ENCODE measurements around the gene TPPP2. TPM values are rescaled to one million over a fixed set of nuclear protein-coding genes. Genes with fewer than 3 reads are reported as not detected.

Gene TPPP2
- total and polyA plus RNA-seq, 2 of the 4 experiments (the other 2 are of a cell fraction): not detected

DNA sequence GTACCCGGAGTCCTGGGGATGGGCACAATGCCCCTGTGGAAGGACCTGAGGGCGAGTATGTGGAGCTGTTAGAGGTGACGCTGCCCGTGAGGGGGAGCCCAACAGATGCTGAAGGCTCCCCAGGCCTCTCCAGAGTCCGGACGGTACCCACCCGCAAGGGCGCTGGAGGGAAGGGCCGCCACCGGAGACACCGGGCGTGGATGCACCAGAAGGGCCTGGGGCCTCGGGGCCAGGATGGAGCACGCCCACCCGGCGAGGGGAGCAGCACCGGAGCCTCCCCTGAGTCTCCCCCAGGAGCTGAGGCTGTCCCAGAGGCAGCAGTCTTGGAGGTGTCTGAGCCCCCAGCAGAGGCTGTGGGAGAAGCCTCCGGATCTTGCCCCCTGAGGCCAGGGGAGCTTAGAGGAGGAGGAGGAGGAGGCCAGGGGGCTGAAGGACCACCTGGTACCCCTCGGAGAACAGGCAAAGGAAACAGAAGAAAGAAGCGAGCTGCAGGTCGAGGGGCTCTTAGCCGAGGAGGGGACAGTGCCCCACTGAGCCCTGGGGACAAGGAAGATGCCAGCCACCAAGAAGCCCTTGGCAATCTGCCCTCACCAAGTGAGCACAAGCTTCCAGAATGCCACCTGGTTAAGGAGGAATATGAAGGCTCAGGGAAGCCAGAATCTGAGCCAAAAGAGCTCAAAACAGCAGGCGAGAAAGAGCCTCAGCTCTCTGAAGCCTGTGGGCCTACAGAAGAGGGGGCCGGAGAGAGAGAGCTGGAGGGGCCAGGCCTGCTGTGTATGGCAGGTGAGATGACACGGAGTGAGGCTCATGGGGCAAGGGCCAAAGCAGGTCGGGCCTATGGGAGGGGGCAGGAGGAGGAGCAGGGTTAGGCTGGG, 44.6 kb downstream of the TPPP2 start:
- peak overlapping the region; percentile 17 for H2AFZ ChIP-seq (replicated peaks; ENCODE audit: low read length, poor library complexity)
- H3K4ac ChIP-seq (ENCODE audit: low read depth, low read length): no peak overlapping the region
- TF ChIP-seq CTCF (conservative IDR thresholded peaks at IDR 0.05; ENCODE audit: low read depth, low read length): no peak
- no peak for TF ChIP-seq MXI1 (IDR thresholded peaks at IDR 0.05; ENCODE audit: borderline replicate concordance, low read depth, low read length)
- TF ChIP-seq MAFK (IDR thresholded peaks at IDR 0.05; ENCODE audit: low read depth, low read length): no peak
- no peak for TF ChIP-seq FOS (IDR thresholded peaks at IDR 0.05; ENCODE audit: low read depth, low read length)
- no peak for TF ChIP-seq CEBPB (IDR thresholded peaks at IDR 0.05; ENCODE audit: low read depth, low read length)
- TF ChIP-seq RFX5 (IDR thresholded peaks at IDR 0.05; ENCODE audit: low read depth, low read length): no peak
- TF ChIP-seq CHD1 (IDR thresholded peaks at IDR 0.05; ENCODE audit: low read depth, low read length): no peak
- no peak for TF ChIP-seq RCOR1 (IDR thresholded peaks at IDR 0.05; ENCODE audit: insufficient replicate concordance, low read length)
- no peak overlapping the region for H2BK15ac ChIP-seq (ENCODE audit: low read depth, low read length)
- no peak overlapping the region for H2AK9ac ChIP-seq (replicated peaks; ENCODE audit: low read depth, low read length, poor library complexity)
- no peak overlapping the region for H2BK5ac ChIP-seq (ENCODE audit: low read depth, low read length, poor library complexity, severe bottlenecking)
- no peak overlapping the region for H3K56ac ChIP-seq (ENCODE audit: extremely low read depth, insufficient read depth, low read length)
- H4K20me1 ChIP-seq (ENCODE audit: insufficient read depth, low read length): peaks cover 10% of the 10 kb centered on the region
- H3K4me1 ChIP-seq (ENCODE audit: control insufficient read depth, insufficient read depth, low read length): peaks cover 11% of the 10 kb centered on the region
- ChIA-PET POLR2A (ENCODE audit: unreplicated experiment) (no interaction called here), CTCF (no interaction called here)
- H3K27ac ChIP-seq (ENCODE audit: insufficient read depth, low read length): no peak overlapping the region
- H3K18ac ChIP-seq (ENCODE audit: low read depth, low read length): no peak overlapping the region
- no peak overlapping the region for H4K8ac ChIP-seq (ENCODE audit: low read depth in 2 of 2, low read length in 2 of 2)
- no peak overlapping the region for H3K23ac ChIP-seq (ENCODE audit: low read depth, low read length)
- H3K4me3 ChIP-seq (ENCODE audit: insufficient read depth, low read depth, low read length): no peak overlapping the region
- in situ Hi-C loops (cut with MboI; ENCODE audit: low sequenced_read_pairs): loop anchor here (25.0 kb wide), 2 partner anchors 612 to 737 kb away; partner anchors contain the start of genes APEX1, CCNB1IP1, OSGEP and PARP2
- DNase-seq (no peak), ATAC-seq (ENCODE audit: low read depth) (no peak)
- no TSS peak for BruUV-seq (replicated peaks)
- 95% methylated on average over 6 of the region's 26 CpGs; no CpG with 5 or more reads in 1 of the 2 experiments for WGBS, 2 experiments (ENCODE audit: extremely low coverage in 2 of 2, insufficient read length in 1 of 2)
- dilution Hi-C loops (cut with HindIII; ENCODE audit: low sequenced_read_pairs, unreplicated experiment): no loop called here
- peaks cover 64% of the 10 kb centered on the region for H3K36me3 ChIP-seq (ENCODE audit: control insufficient read depth, insufficient read depth, low read length)
- H3K9ac ChIP-seq (ENCODE audit: low read depth, low read length): no peak overlapping the region
- H2BK20ac ChIP-seq (ENCODE audit: low read depth, low read length): no peak overlapping the region
- H2BK120ac ChIP-seq (ENCODE audit: low read depth, low read length): no peak overlapping the region
- H3K27me3 ChIP-seq (ENCODE audit: control insufficient read depth, insufficient read depth, low read length): no peaks in the 10 kb centered on the region
- H3K4me2 ChIP-seq (ENCODE audit: low read depth, low read length): no peak overlapping the region
- H4K91ac ChIP-seq (ENCODE audit: insufficient read depth, low read depth, low read length): no peak overlapping the region
- intact Hi-C loops (cut with micrococcal nuclease): no loop called here
- peaks cover 29 to 54% of the 10 kb centered on the region in 2 experiments for H3K79me1 ChIP-seq (ENCODE audit: low read depth in 1 of 2, low read length in 2 of 2)
- H2AK5ac ChIP-seq (ENCODE audit: low read depth, low read length): no peak overlapping the region
- H3K9me1 ChIP-seq (ENCODE audit: insufficient read depth, low read length): peaks cover 10% of the 10 kb centered on the region
- H4K5ac ChIP-seq (ENCODE audit: low read depth, low read length): no peak overlapping the region
- H3K14ac ChIP-seq (replicated peaks; ENCODE audit: low read depth, low read length): no peak overlapping the region
- H3K9me3 ChIP-seq (ENCODE audit: control insufficient read depth, insufficient read depth, low read length): no peaks in the 10 kb centered on the region

Measured in IMR-90 (cell line).